SJCRH30 (cell line): ENCODE results near the gene FDXR. TPM values are rescaled to one million over a fixed set of nuclear protein-coding genes. Genes with fewer than 3 reads are reported as not detected.

ENCODE experiments used
- total RNA-seq: library from RNA; depleted of rRNA; stranded (reverse); fragments of >200 nt; shearing (Covaris generic); gene quantifications from 2 replicates; pipeline ENCODE4 v1.2.3, GENCODE V29; 2014; rRNA removed

The FDXR gene
- total RNA-seq, 1 experiment from 2014 or later, result 7.2 TPM

Other genes starting within 250 kb of the FDXR start
- gene CD300E, start 249.3 kb downstream of the FDXR start, total RNA-seq, result 0.22 TPM in 1 of 2 replicates, not detected in the other
- gene CD300LF, start 160.1 kb downstream of the FDXR start, total RNA-seq, result not detected in 2 replicates
- 1.3 and 3.0 TPM in 2 replicates for gene RAB37, start 135.7 kb downstream of the FDXR start, total RNA-seq
- 42.0 and 45.4 TPM in 2 replicates for gene NHERF1, start 124.4 kb downstream of the FDXR start, total RNA-seq
- gene NAT9, start 96.6 kb downstream of the FDXR start, total RNA-seq, result 47.7 and 50.1 TPM in 2 replicates
- not detected in 2 replicates for gene GRIN2C, start 13.1 kb downstream of the FDXR start, total RNA-seq
- not detected in 2 replicates for gene FADS6, start 20.6 kb upstream of the FDXR start, total RNA-seq
- gene USH1G, start 50.3 kb upstream of the FDXR start, total RNA-seq, result 0.08 and 0.14 TPM in 2 replicates
- gene OTOP2, start 51.3 kb upstream of the FDXR start, total RNA-seq, result not detected in 2 replicates
- not detected in 2 replicates for gene OTOP3, start 62.9 kb upstream of the FDXR start, total RNA-seq
- gene HID1, start 99.8 kb upstream of the FDXR start, total RNA-seq, result 0.71 and 1.7 TPM in 2 replicates
- 10.9 and 11.3 TPM in 2 replicates for gene CDR2L, start 114.6 kb upstream of the FDXR start, total RNA-seq
- 39.6 and 39.8 TPM in 2 replicates for gene MRPL58, start 139.7 kb upstream of the FDXR start, total RNA-seq
- gene ATP5PD, start 174.0 kb upstream of the FDXR start, total RNA-seq, result 337 and 350 TPM in 2 replicates
- gene KCTD2, start 174.2 kb upstream of the FDXR start, total RNA-seq, result 34.4 and 34.5 TPM in 2 replicates
- 0.04 TPM in 1 of 2 replicates, not detected in the other for gene SLC16A5, start 215.0 kb upstream of the FDXR start, total RNA-seq
- gene ARMC7, start 237.0 kb upstream of the FDXR start, total RNA-seq, result 9.6 and 10.9 TPM in 2 replicates